Measurements from ENCODE around the gene AKT2.

AKT2 gene

GRCh38 chr19:40314656-40315055 is 29.5 kb upstream of the AKT2 start:
- H3K36me3 ChIP-seq (ENCODE audit: insufficient read depth, low read length), result peaks cover 26% of the 10 kb centered on the region
- no peak overlapping the region for H2AFZ ChIP-seq (ENCODE audit: low read depth, low read length)
- H3K79me2 ChIP-seq (ENCODE audit: insufficient read depth, low read length), result no peaks in the 10 kb centered on the region
- ATAC-seq (ENCODE audit: insufficient read depth, low read depth) (no peak), DNase-seq (no peak)
- no peaks in the 10 kb centered on the region for H3K4me1 ChIP-seq (ENCODE audit: insufficient read depth, low read length)
- H3K4me3 ChIP-seq (ENCODE audit: low read depth in 1 of 2, low read length in 2 of 2), result no peak overlapping the region
- TF ChIP-seq CTCF (IDR thresholded peaks at IDR 0.05; ENCODE audit: borderline replicate concordance, extremely low read depth, low read length, poor library complexity, severe bottlenecking), result no peak
- TF ChIP-seq EZH2 (IDR thresholded peaks at IDR 0.05; ENCODE audit: borderline replicate concordance, low read depth, low read length, severe bottlenecking), result no peak
- no peak overlapping the region for H3K27ac ChIP-seq (ENCODE audit: low read length)
- H3K9ac ChIP-seq (ENCODE audit: low read depth, low read length), result no peak overlapping the region
- no peaks in the 10 kb centered on the region for H3K9me3 ChIP-seq (ENCODE audit: insufficient read depth, low read length, severe bottlenecking)
- no peak overlapping the region for H3K4me2 ChIP-seq (ENCODE audit: insufficient read depth, low read length)
- H4K20me1 ChIP-seq (ENCODE audit: insufficient read depth, low read length), result no peaks in the 10 kb centered on the region; the same call in 1 of the 2 replicates
- H3K27me3 ChIP-seq (ENCODE audit: insufficient read depth, low read length, poor library complexity), result no peaks in the 10 kb centered on the region

GRCh38 chr19:40313229-40313983 is 28.3 kb upstream of the AKT2 start:
- H3K4me3 ChIP-seq (ENCODE audit: low read depth in 1 of 2, low read length in 2 of 2), result no peak overlapping the region
- H4K20me1 ChIP-seq (ENCODE audit: insufficient read depth, low read length), result no peaks in the 10 kb centered on the region
- no peaks in the 10 kb centered on the region for H3K4me1 ChIP-seq (ENCODE audit: insufficient read depth, low read length)
- H3K36me3 ChIP-seq (ENCODE audit: insufficient read depth, low read length), result peaks cover 21% of the 10 kb centered on the region; the same call in 1 of the 2 replicates
- ATAC-seq (ENCODE audit: insufficient read depth, low read depth), result no peak
- H3K4me2 ChIP-seq (ENCODE audit: insufficient read depth, low read length), result no peak overlapping the region
- H3K9ac ChIP-seq (ENCODE audit: low read depth, low read length), result no peak overlapping the region
- H2AFZ ChIP-seq (ENCODE audit: low read depth, low read length), result no peak overlapping the region
- H3K27me3 ChIP-seq (ENCODE audit: insufficient read depth, low read length, poor library complexity), result no peaks in the 10 kb centered on the region
- TF ChIP-seq CTCF (IDR thresholded peaks at IDR 0.05; ENCODE audit: borderline replicate concordance, extremely low read depth, low read length, poor library complexity, severe bottlenecking), result no peak
- no peak for TF ChIP-seq EZH2 (IDR thresholded peaks at IDR 0.05; ENCODE audit: borderline replicate concordance, low read depth, low read length, severe bottlenecking)
- no peak overlapping the region for H3K27ac ChIP-seq (ENCODE audit: low read length)
- no peaks in the 10 kb centered on the region for H3K79me2 ChIP-seq (ENCODE audit: insufficient read depth, low read length)
- H3K9me3 ChIP-seq (ENCODE audit: insufficient read depth, low read length, severe bottlenecking), result no peaks in the 10 kb centered on the region
- no peak for DNase-seq

- H3K9me3 ChIP-seq (ENCODE audit: insufficient read depth, low read length, severe bottlenecking), result no peaks in the 10 kb centered on the region
- ATAC-seq (ENCODE audit: insufficient read depth, low read depth) (0 out of 3 replicates have a peak, but pooled peaks have one; percentile 24), DNase-seq (no peak)
- no peak overlapping the region for H2AFZ ChIP-seq (ENCODE audit: low read depth, low read length)
- H4K20me1 ChIP-seq (ENCODE audit: insufficient read depth, low read length), result no peaks in the 10 kb centered on the region
- no peak overlapping the region for H3K9ac ChIP-seq (ENCODE audit: low read depth, low read length)
- H3K4me2 ChIP-seq (ENCODE audit: insufficient read depth, low read length), result no peak overlapping the region
- H3K27ac ChIP-seq (ENCODE audit: low read length), result no peak overlapping the region
- peaks cover 13% of the 10 kb centered on the region; the same call in 1 of the 2 replicates for H3K36me3 ChIP-seq (ENCODE audit: insufficient read depth, low read length)
- H3K4me3 ChIP-seq (ENCODE audit: low read depth in 1 of 2, low read length in 2 of 2), result no peak overlapping the region
- no peaks in the 10 kb centered on the region for H3K4me1 ChIP-seq (ENCODE audit: insufficient read depth, low read length)
- H3K27me3 ChIP-seq (ENCODE audit: insufficient read depth, low read length, poor library complexity), result no peaks in the 10 kb centered on the region
- TF ChIP-seq EZH2 (IDR thresholded peaks at IDR 0.05; ENCODE audit: borderline replicate concordance, low read depth, low read length, severe bottlenecking), result no peak
- TF ChIP-seq CTCF (IDR thresholded peaks at IDR 0.05; ENCODE audit: borderline replicate concordance, extremely low read depth, low read length, poor library complexity, severe bottlenecking), result no peak
- no peaks in the 10 kb centered on the region for H3K79me2 ChIP-seq (ENCODE audit: insufficient read depth, low read length)
Measured at GRCh38 chr19:40312533-40312932, 27.4 kb upstream of the AKT2 start.
